ENCODE results near the gene TMEM59. TPM values are rescaled to one million over a fixed set of nuclear protein-coding genes. Genes with fewer than 3 reads are reported as not detected.
"Not testable (repeated sequence)": the region's sequence is repeated elsewhere in the genome, so short reads cannot be mapped to it uniquely, and the experiment has no call there.

TMEM59 gene
- total RNA-seq, 2 donors from 2014 or later, result 282 to 326 TPM

GRCh38 chr1:54096227-54096876, 43.3 kb upstream of the TMEM59 start:
- DNase-seq (ENCODE audit: low spot score) (no peak), ATAC-seq (ENCODE audit: insufficient number of reproducible peaks, low FRiP score, low read depth) (no peak)
- Histone ChIP-seq H3K36me3 (no peaks in the 10 kb centered on the region), H3K4me1 (ENCODE audit: control insufficient read depth in 1 of 2, low read depth in 2 of 2) (no peaks in the 10 kb centered on the region), H3K27ac (no peak overlapping the region), H3K9me3 (no peaks in the 10 kb centered on the region), H3K27me3 (replicated peaks; ENCODE audit: insufficient read depth) (no peaks in the 10 kb centered on the region), H3K4me3 (no peak overlapping the region)
- TF ChIP-seq CTCF (IDR thresholded peaks at IDR 0.05), result no peak

GRCh38 chr1:54095546-54096226, 42.7 kb upstream of the TMEM59 start:
- Histone ChIP-seq H3K36me3 (no peaks in the 10 kb centered on the region), H3K27me3 (replicated peaks; ENCODE audit: insufficient read depth) (no peaks in the 10 kb centered on the region), H3K9me3 (no peaks in the 10 kb centered on the region), H3K27ac (no peak overlapping the region), H3K4me1 (ENCODE audit: control insufficient read depth in 1 of 2, low read depth in 2 of 2) (no peaks in the 10 kb centered on the region), H3K4me3 (no peak overlapping the region)
- no peak for ATAC-seq (ENCODE audit: insufficient number of reproducible peaks, low FRiP score, low read depth)
- DNase-seq (ENCODE audit: low spot score), result no peak
- no peak for TF ChIP-seq CTCF (IDR thresholded peaks at IDR 0.05)

- not testable (repeated sequence) for H3K4me1 ChIP-seq (ENCODE audit: control insufficient read depth in 1 of 2, low read depth in 2 of 2); H3K4me3 ChIP-seq; ATAC-seq (ENCODE audit: insufficient number of reproducible peaks, low FRiP score, low read depth); H3K27ac ChIP-seq; H3K36me3 ChIP-seq; H3K9me3 ChIP-seq; H3K27me3 ChIP-seq (replicated peaks; ENCODE audit: insufficient read depth); DNase-seq (ENCODE audit: low spot score)
Observed at GRCh38 chr1:54094730-54095105, 41.7 kb upstream of the TMEM59 start.

GRCh38 chr1:54094001-54094729, 41.2 kb upstream of the TMEM59 start:
- TF ChIP-seq CTCF (IDR thresholded peaks at IDR 0.05), result no peak
- Histone ChIP-seq H3K27me3 (replicated peaks; ENCODE audit: insufficient read depth) (no peaks in the 10 kb centered on the region), H3K4me1 (ENCODE audit: control insufficient read depth in 1 of 2, low read depth in 2 of 2) (no peaks in the 10 kb centered on the region), H3K4me3 (no peak overlapping the region), H3K9me3 (no peaks in the 10 kb centered on the region), H3K36me3 (peaks cover 3% of the 10 kb centered on the region), H3K27ac (no peak overlapping the region)
- no peak for DNase-seq (ENCODE audit: low spot score)
- ATAC-seq (ENCODE audit: insufficient number of reproducible peaks, low FRiP score, low read depth), result no peak

- H3K4me3 ChIP-seq, result no peak overlapping the region
- no peaks in the 10 kb centered on the region for H3K27me3 ChIP-seq (replicated peaks; ENCODE audit: insufficient read depth)
- no peaks in the 10 kb centered on the region for H3K9me3 ChIP-seq
Observed at GRCh38 chr1:54091666-54092065, 38.7 kb upstream of the TMEM59 start.

More at GRCh38 chr1:54091666-54092065, 38.7 kb upstream of the TMEM59 start:
- Histone ChIP-seq H3K36me3 (peaks cover 3% of the 10 kb centered on the region), H3K4me1 (ENCODE audit: control insufficient read depth in 1 of 2, low read depth in 2 of 2) (no peaks in the 10 kb centered on the region), H3K27ac (no peak overlapping the region)
- no peak for TF ChIP-seq CTCF (IDR thresholded peaks at IDR 0.05)
- DNase-seq (ENCODE audit: low spot score) (no peak), ATAC-seq (ENCODE audit: insufficient number of reproducible peaks, low FRiP score, low read depth) (no peak)
